CD4-positive, alpha-beta T cell (primary cell): ENCODE results near the gene ACSL5. TPM values are rescaled to one million over a fixed set of nuclear protein-coding genes. Genes with fewer than 3 reads are reported as not detected.
A peak's percentile ranks its signal among the peaks of the same experiment; 100 is the strongest.

Experiments used
- ATAC-seq: fragments of 200-7000 bp; cut with Tn5 transposase; one replicate; pipeline ENCODE4 v1.10.0; 2022; ENCODE audit warnings: mild to moderate bottlenecking; ENCODE audit not compliant: poor library complexity
- CTCF ChIA-PET: fragments of 350-600 bp; sonication (Branson Sonifier 250); formaldehyde crosslinking; loops from one replicate; lab custom pipeline; 2021; ENCODE audit warnings: antibody characterized with exemption, inconsistent platforms; lab: Charles Lee
- POLR2A ChIA-PET: fragments of 350-600 bp; sonication (Branson Sonifier 250); formaldehyde crosslinking; loops from one replicate; lab custom pipeline; 2021; ENCODE audit warnings: antibody characterized with exemption, inconsistent platforms; lab: Charles Lee
- DNase-seq, 14 experiments: peaks; one replicate each; pipeline ENCODE4 v3.0.0-alpha.2; 2013 to 2020; ENCODE audit warnings: mixed read lengths in 2 of 14
- H3K27ac ChIP-seq, 2 donors: one replicate each; pipeline versions ENCODE4 v1.5.1 to v1.7.0; 2013; ENCODE audit warnings: low read length in 2 of 2, low read depth in 1 of 2, mild to moderate bottlenecking in 1 of 2
- H3K27me3 ChIP-seq, 2 experiments: 1 replicate in 1 of 2; 2 replicates in 1 of 2; pipeline versions ENCODE4 v1.6.1 to v1.7.0; 2013; ENCODE audit warnings: low read length in 2 of 2, control low read depth in 1 of 2, mild to moderate bottlenecking in 1 of 2, moderate library complexity in 1 of 2; ENCODE audit not compliant: insufficient read depth in 2 of 2, control insufficient read depth in 1 of 2
- H3K36me3 ChIP-seq: one replicate; pipeline ENCODE4 v1.6.1; 2013; ENCODE audit warnings: low read length, control low read depth; ENCODE audit not compliant: insufficient read depth
- H3K4me1 ChIP-seq: one replicate; pipeline ENCODE4 v1.6.1; 2013; ENCODE audit warnings: low read length, control low read depth; ENCODE audit not compliant: insufficient read depth
- H3K4me3 ChIP-seq: one replicate; pipeline ENCODE4 v1.5.1; 2013; ENCODE audit warnings: mild to moderate bottlenecking, low read length, moderate library complexity
- H3K9me3 ChIP-seq, 2 experiments: 1 replicate in 1 of 2; 2 replicates in 1 of 2; pipeline versions ENCODE4 v1.6.1 to v1.7.0; 2013; ENCODE audit warnings: low read length in 2 of 2, mild to moderate bottlenecking in 2 of 2, control low read depth in 1 of 2, moderate library complexity in 1 of 2; ENCODE audit not compliant: control insufficient read depth in 1 of 2, insufficient read depth in 1 of 2
- H3K27ac Mint-ChIP-seq: one replicate; pipeline ENCODE4 v1.8.0; 2020; ENCODE audit warnings: mixed read lengths
- H3K27me3 Mint-ChIP-seq: one replicate; pipeline ENCODE4 v1.8.0; 2021; ENCODE audit warnings: mixed read lengths
- H3K36me3 Mint-ChIP-seq: one replicate; pipeline ENCODE4 v1.8.0; 2021; ENCODE audit warnings: low read depth, mixed read lengths
- H3K4me1 Mint-ChIP-seq: one replicate; pipeline ENCODE4 v1.8.0; 2021; ENCODE audit warnings: low read depth, mixed read lengths
- H3K4me3 Mint-ChIP-seq: one replicate; pipeline ENCODE4 v1.8.0; 2020; ENCODE audit warnings: mild to moderate bottlenecking, mixed read lengths
- H3K9me3 Mint-ChIP-seq: one replicate; pipeline ENCODE4 v1.8.0; 2020; ENCODE audit warnings: mixed read lengths
- CTCF ChIP-seq: fragments of 200-600 bp; IDR thresholded peaks from one replicate; pipeline ENCODE4 v1.8.0; 2022; ENCODE audit warnings: antibody characterized with exemption, mild to moderate bottlenecking
- intact Hi-C, 2 experiments: fragments of 100-400 bp; cut with DNase I in 1 of 2; cut with micrococcal nuclease in 1 of 2; formaldehyde crosslinking; loops; one replicate each; pipeline versions ENCODE4 v1.15.1 to v1.9.0; 2023 to 2025; cut with DNase I, micrococcal nuclease
- total RNA-seq, 174 experiments: library from RNA in 2 of 174; stranded (reverse) in 2 of 174; gene quantifications; one replicate each; pipeline ENCODE4 v1.2.3 and lab custom pipeline; 2021 to 2026

The ACSL5 gene
- total RNA-seq, 2 experiments from 2014 or later = 11.4 to 14.1 TPM

- intact Hi-C loops = no loop called here
- H3K4me3 Mint-ChIP-seq = no peak overlapping the region
- Histone ChIP-seq H3K4me3 (no peak overlapping the region), H3K27ac (no peak overlapping the region), H3K9me3 (no peaks in the 10 kb centered on the region), H3K27me3 (no peaks in the 10 kb centered on the region), H3K4me1 (peaks cover 14% of the 10 kb centered on the region), H3K36me3 (peaks cover 40% of the 10 kb centered on the region)
- ATAC-seq = no peak
- H3K4me1 Mint-ChIP-seq = peaks cover 22% of the 10 kb centered on the region
- no peaks in the 10 kb centered on the region for H3K9me3 Mint-ChIP-seq
- no peak for DNase-seq
- no peaks in the 10 kb centered on the region for H3K36me3 Mint-ChIP-seq
- no peak for TF ChIP-seq CTCF
- H3K27ac Mint-ChIP-seq = peak overlapping the region; percentile 37
- H3K27me3 Mint-ChIP-seq = no peaks in the 10 kb centered on the region
- POLR2A ChIA-PET = no interaction called here
- CTCF ChIA-PET = interaction anchor here (1.5 kb wide), 1 partner anchor 11 kb away, joined by 3 read pairs; no protein-coding TSS in a partner anchor
These were observed 19.4 kb downstream of the ACSL5 start for GRCh38 chr10:112393341-112393740.

GRCh38 chr10:112393827-112394226 is 19.9 kb downstream of the ACSL5 start:
- Histone ChIP-seq H3K4me3 (no peak overlapping the region), H3K4me1 (peaks cover 14% of the 10 kb centered on the region), H3K36me3 (peaks cover 43% of the 10 kb centered on the region), H3K9me3 (no peaks in the 10 kb centered on the region), H3K27ac (no peak overlapping the region), H3K27me3 (no peaks in the 10 kb centered on the region)
- no peaks in the 10 kb centered on the region for H3K27me3 Mint-ChIP-seq
- ChIA-PET POLR2A (no interaction called here), CTCF (interaction anchor here (1.5 kb wide), 1 partner anchor 10 kb away, joined by 3 read pairs; no protein-coding TSS in a partner anchor)
- no peak for TF ChIP-seq CTCF
- peak overlapping the region; percentile 37 for H3K27ac Mint-ChIP-seq
- ATAC-seq = no peak
- DNase-seq = no peak
- peaks cover 18% of the 10 kb centered on the region for H3K4me1 Mint-ChIP-seq
- no peak overlapping the region for H3K4me3 Mint-ChIP-seq
- H3K9me3 Mint-ChIP-seq = no peaks in the 10 kb centered on the region
- H3K36me3 Mint-ChIP-seq = peaks cover 4% of the 10 kb centered on the region
- intact Hi-C loops = no loop called here

GRCh38 chr10:112394475-112394875 is 20.6 kb downstream of the ACSL5 start:
- POLR2A ChIA-PET = no interaction called here
- CTCF ChIA-PET = no interaction called here

More at GRCh38 chr10:112394475-112394875, 20.6 kb downstream of the ACSL5 start:
- Mint-ChIP-seq H3K4me1 (peaks cover 11% of the 10 kb centered on the region), H3K27ac (no peak overlapping the region), H3K36me3 (peaks cover 11% of the 10 kb centered on the region), H3K9me3 (no peaks in the 10 kb centered on the region), H3K27me3 (no peaks in the 10 kb centered on the region), H3K4me3 (no peak overlapping the region)
- H3K4me1 ChIP-seq = peaks cover 9% of the 10 kb centered on the region
- DNase-seq (no peak), ATAC-seq (no peak)
- H3K9me3 ChIP-seq = no peaks in the 10 kb centered on the region
- intact Hi-C loops = no loop called here
- no peak overlapping the region for H3K4me3 ChIP-seq
- peaks cover 50% of the 10 kb centered on the region for H3K36me3 ChIP-seq
- no peak overlapping the region for H3K27ac ChIP-seq
- H3K27me3 ChIP-seq = no peaks in the 10 kb centered on the region
- no peak for TF ChIP-seq CTCF
